GM10248 (cell line): Measurements from ENCODE around the gene MAN1A1.
"Not testable (repeated sequence)": the region's sequence is repeated elsewhere in the genome, so short reads cannot be mapped to it uniquely, and the experiment has no call there.

Experiments
- CTCF ChIA-PET: fragments of 300-600 bp; sonication (Branson Sonifier 250); formaldehyde crosslinking; extraction: SDS; loops from one replicate; lab custom pipeline; 2021; ENCODE audit warnings: antibody characterized with exemption; lab: Yijun Ruan, JAX
- POLR2A ChIA-PET: fragments of 350-650 bp; sonication (Branson Sonifier 250); formaldehyde crosslinking; extraction: SDS; loops from one replicate; lab custom pipeline; 2020; ENCODE audit warnings: antibody characterized with exemption; lab: Yijun Ruan, JAX
- DNase-seq: peaks from one replicate; pipeline ENCODE4 v3.0.0; 2012; ENCODE audit errors: extremely low spot score
- CTCF ChIP-seq: IDR thresholded peaks from 2 replicates; pipeline ENCODE4 v1.5.1; 2012; ENCODE audit warnings: mild to moderate bottlenecking, low read depth; ENCODE audit errors: extremely low read depth, missing control alignments, control extremely low read depth

MAN1A1 gene

GRCh38 chr6:119349361-119350201 is at the start of gene MAN1A1:
Gene MAN1A1 (minus strand): TSS chr6:119349761. CDS start chr6:119349065, 696 bp downstream.
- CTCF ChIA-PET, result interaction anchor here (0.8 to 1.8 kb wide), 5 partner anchors 15 to 237 kb away, joined by 3 to 7 read pairs (median 3); no protein-coding TSS in a partner anchor
- DNase-seq, result peak; percentile 97
- POLR2A ChIA-PET, result interaction anchor here (0.8 to 1.1 kb wide), 2 partner anchors 36 to 441 kb away, joined by 3 to 7 read pairs; no protein-coding TSS in a partner anchor
- peak; percentile 17 for TF ChIP-seq CTCF

GRCh38 chr6:119395192-119395591 is 45.6 kb upstream of the MAN1A1 start:
- ChIA-PET CTCF (no interaction called here), POLR2A (no interaction called here)
- TF ChIP-seq CTCF, result no peak
- no peak for DNase-seq

- POLR2A ChIA-PET, result no interaction called here
- DNase-seq, result no peak
- CTCF ChIA-PET, result interaction anchor here (0.9 to 1.3 kb wide), 2 partner anchors 18 to 32 kb away, joined by 3 read pairs; no protein-coding TSS in a partner anchor
- TF ChIP-seq CTCF, result no peak
Measured at GRCh38 chr6:119390247-119390793, 40.8 kb upstream of the MAN1A1 start.

GRCh38 chr6:119385994-119386393 is 36.4 kb upstream of the MAN1A1 start:
- no peak for DNase-seq
- ChIA-PET POLR2A (no interaction called here), CTCF (no interaction called here)
- no peak for TF ChIP-seq CTCF

GRCh38 chr6:119384444-119384843 is 34.9 kb upstream of the MAN1A1 start:
- CTCF ChIA-PET, result no interaction called here
- TF ChIP-seq CTCF, result no peak
- DNase-seq, result no peak
- POLR2A ChIA-PET, result no interaction called here

- POLR2A ChIA-PET, result no interaction called here
- TF ChIP-seq CTCF, result no peak
- DNase-seq, result no peak
- CTCF ChIA-PET, result interaction anchor here (1.4 kb wide), 1 partner anchor 17 kb away, joined by 3 read pairs; no protein-coding TSS in a partner anchor
Measured at GRCh38 chr6:119379809-119380208, 30.2 kb upstream of the MAN1A1 start.

- CTCF ChIA-PET, POLR2A ChIA-PET, DNase-seq: not testable (repeated sequence)
Measured at GRCh38 chr6:119377043-119377442, 27.5 kb upstream of the MAN1A1 start.
